Right lobe of liver (tissue), 6 donors: ENCODE measurements around the gene ADAM12. TPM values are rescaled to one million over a fixed set of nuclear protein-coding genes. Genes with fewer than 3 reads are reported as not detected.
A peak's percentile ranks its signal among the peaks of the same experiment; 100 is the strongest.

Experiments used
- ATAC-seq, 4 donors: fragments of 200-7000 bp; cut with Tn5 transposase; one replicate each; pipeline ENCODE4 v1.9.1; 2020; ENCODE audit warnings: mild to moderate bottlenecking in 4 of 4, moderate library complexity in 4 of 4
- DNase-seq, 3 donors: peaks; one replicate each; pipeline ENCODE4 v3.0.0-alpha.2; 2020
- H3K27ac ChIP-seq, 3 donors: fragments of 200-600 bp; one replicate each; pipeline ENCODE4 v1.8.0; 2022
- H3K27me3 ChIP-seq, 2 donors: fragments of 200-600 bp; one replicate each; pipeline ENCODE4 v1.8.0; 2022
- H3K36me3 ChIP-seq, 4 donors: fragments of 200-600 bp; sonication (generic) in 1 of 4; one replicate each; pipeline versions ENCODE4 v1.5.1 to v1.8.0; 2017 to 2022; ENCODE audit warnings: control low read depth in 1 of 4
- H3K4me1 ChIP-seq, 4 donors: fragments of 200-600 bp; sonication (generic) in 1 of 4; one replicate each; pipeline versions ENCODE4 v1.5.1 to v1.8.0; 2017 to 2022; ENCODE audit warnings: control low read depth in 1 of 4
- H3K4me3 ChIP-seq, 3 donors: fragments of 200-600 bp; one replicate each; pipeline ENCODE4 v1.8.0; 2022
- H3K9me3 ChIP-seq, 4 donors: fragments of 200-600 bp; sonication (generic) in 1 of 4; one replicate each; pipeline versions ENCODE4 v1.5.1 to v1.8.0; 2017 to 2022; ENCODE audit warnings: control low read depth in 1 of 4
- POLR2A ChIP-seq: fragments of 450-650 bp; IDR thresholded peaks from one replicate; pipeline ENCODE4 v1.6.1; 2017; ENCODE audit warnings: antibody characterized with exemption, mild to moderate bottlenecking
- WGBS: methylation state at CpG from one replicate; pipeline ENCODE4 v1.1.6; 2018; ENCODE audit warnings: low coverage, low lambda C conversion rate; ENCODE audit not compliant: insufficient coverage; ENCODE audit errors: missing lambda C conversion rate; 5-methylcytosine and 5-hydroxymethylcytosine counted together
- intact Hi-C, 2 donors: fragments of 100-400 bp; cut with DNase I; formaldehyde crosslinking; loops; one replicate each; pipeline versions ENCODE4 v1.11.2 to v1.14.1; 2022
- total RNA-seq, 6 experiments: library from RNA; depleted of rRNA in 2 of 6; stranded (reverse); fragments of >200 nt in 2 of 6; fragmentation: NEBNext Ultra II Directional in 3 of 6; extraction: Animal tissue kit (Norgen Biotek cat#: 25700) in 3 of 6; gene quantifications; one replicate each; pipeline versions ENCODE4 v1.1.0 to v1.2.4, GENCODE V29; 2016 to 2023
- TF ChIP-seq, protein P1 (sequence below), 4 donors: fragments of 200-600 bp in 3 of 4; fragments of 450-650 bp in 1 of 4; IDR thresholded peaks; one replicate each; pipeline versions ENCODE4 v1.5.1 to v1.8.0; 2016 to 2022; ENCODE audit warnings: antibody characterized with exemption in 4 of 4, mild to moderate bottlenecking in 2 of 4
- donor health status: DM: no; HTN: yes; CAD: no.
- donor health status: DM: no; HTN: no; CAD: no.
- donor health status: DM: no; HTN: no; CAD: no.
- donor health status: DM: no; HTN: yes; CAD: no.
- donor health status: DM: no; HTN: yes; CAD: no.

The ADAM12 gene
- total RNA-seq, 6 experiments from 2014 or later, result 0.06 to 1.3 (median 0.48) TPM; not detected in 2

DNA sequence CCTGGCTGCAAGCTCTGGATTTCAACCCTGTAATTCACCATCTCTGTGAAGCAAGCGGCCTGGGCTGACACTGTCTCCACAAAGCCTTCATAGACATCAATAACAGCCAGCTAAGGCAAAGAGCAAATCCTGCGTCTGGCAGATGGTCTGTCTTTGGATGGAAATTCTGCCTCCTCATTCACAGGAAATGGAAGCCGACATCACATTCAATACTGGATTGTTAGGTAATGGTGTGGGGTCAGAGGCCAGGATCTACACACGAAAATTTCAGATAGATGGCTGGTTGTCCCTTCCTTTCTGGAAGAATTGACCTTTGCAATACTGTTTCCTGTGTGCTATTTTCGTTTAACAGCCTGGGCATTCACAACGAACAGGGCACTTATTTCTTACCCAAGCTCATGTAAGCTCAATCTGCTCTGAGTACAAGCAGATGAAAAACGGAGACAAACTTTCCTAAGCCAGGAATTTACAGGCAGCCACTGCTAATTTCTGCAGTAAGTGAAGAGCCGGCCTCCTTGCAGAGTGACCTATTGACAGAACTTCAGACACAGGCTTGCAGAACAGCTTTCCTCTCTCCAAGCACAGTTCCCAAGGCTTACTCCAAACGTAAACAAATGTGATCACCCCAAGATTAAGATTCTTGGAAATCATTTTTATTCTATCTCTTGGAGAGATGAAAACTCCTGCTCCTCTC, 3.1 kb upstream of the ADAM12 start:
- Histone ChIP-seq H3K27me3 (peaks cover 0 to 11% of the 10 kb centered on the region in 2 donors), H3K36me3 (no peaks in the 10 kb centered on the region), H3K9me3 (no peaks in the 10 kb centered on the region), H3K4me3 (no peak overlapping the region), H3K27ac (no peak overlapping the region), H3K4me1 (peaks cover 0 to 10% (median 0%) of the 10 kb centered on the region in 4 donors)
- ATAC-seq (peak; percentile 10 to 52 (median 25)), DNase-seq (no peak)
- 17% methylated on average over 9 of the region's 9 CpGs for WGBS
- intact Hi-C loops, result no loop called here
- TF ChIP-seq, protein P1, sequence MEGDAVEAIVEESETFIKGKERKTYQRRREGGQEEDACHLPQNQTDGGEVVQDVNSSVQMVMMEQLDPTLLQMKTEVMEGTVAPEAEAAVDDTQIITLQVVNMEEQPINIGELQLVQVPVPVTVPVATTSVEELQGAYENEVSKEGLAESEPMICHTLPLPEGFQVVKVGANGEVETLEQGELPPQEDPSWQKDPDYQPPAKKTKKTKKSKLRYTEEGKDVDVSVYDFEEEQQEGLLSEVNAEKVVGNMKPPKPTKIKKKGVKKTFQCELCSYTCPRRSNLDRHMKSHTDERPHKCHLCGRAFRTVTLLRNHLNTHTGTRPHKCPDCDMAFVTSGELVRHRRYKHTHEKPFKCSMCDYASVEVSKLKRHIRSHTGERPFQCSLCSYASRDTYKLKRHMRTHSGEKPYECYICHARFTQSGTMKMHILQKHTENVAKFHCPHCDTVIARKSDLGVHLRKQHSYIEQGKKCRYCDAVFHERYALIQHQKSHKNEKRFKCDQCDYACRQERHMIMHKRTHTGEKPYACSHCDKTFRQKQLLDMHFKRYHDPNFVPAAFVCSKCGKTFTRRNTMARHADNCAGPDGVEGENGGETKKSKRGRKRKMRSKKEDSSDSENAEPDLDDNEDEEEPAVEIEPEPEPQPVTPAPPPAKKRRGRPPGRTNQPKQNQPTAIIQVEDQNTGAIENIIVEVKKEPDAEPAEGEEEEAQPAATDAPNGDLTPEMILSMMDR (IDR thresholded peaks at IDR 0.05), result no peak
- TF ChIP-seq POLR2A, result no peak

- TF ChIP-seq POLR2A, result no peak
- TF ChIP-seq, protein P1 (IDR thresholded peaks at IDR 0.05), result no peak
Measured at GRCh38 chr10:126390324-126390723, 2.0 kb upstream of the ADAM12 start.

GRCh38 chr10:126387041-126387921, 996 bp downstream of the ADAM12 start:
- H3K27me3 ChIP-seq, result peaks cover 0 to 11% of the 10 kb centered on the region in 2 donors
- intact Hi-C loops, result no loop called here
- H3K9me3 ChIP-seq, result no peaks in the 10 kb centered on the region
- H3K4me3 ChIP-seq, result peak overlapping the region in 2 of 3 donors; percentile 7 to 39
- no peak overlapping the region for H3K27ac ChIP-seq
- WGBS, result 1% methylated on average over 30 of the region's 50 CpGs
- DNase-seq (peak in 2 of 3 donors; percentile 52 to 58), ATAC-seq (peak; percentile 37 to 70 (median 58))
- peaks cover 0 to 10% (median 0%) of the 10 kb centered on the region in 4 donors for H3K4me1 ChIP-seq
- TF ChIP-seq POLR2A, result no peak
- TF ChIP-seq, protein P1 (IDR thresholded peaks at IDR 0.05), result peak; percentile 28 to 57 (median 50)
- no peaks in the 10 kb centered on the region for H3K36me3 ChIP-seq

More at GRCh38 chr10:126390324-126390723, 2.0 kb upstream of the ADAM12 start:
- H3K36me3 ChIP-seq, result no peaks in the 10 kb centered on the region
- no peaks in the 10 kb centered on the region for H3K9me3 ChIP-seq
- WGBS, result 68% methylated on average over 4 of the region's 4 CpGs
- peaks cover 0 to 11% of the 10 kb centered on the region in 2 donors for H3K27me3 ChIP-seq
- intact Hi-C loops, result no loop called here
- ATAC-seq, result no peak
- no peak overlapping the region for H3K4me3 ChIP-seq
- no peak for DNase-seq
- H3K27ac ChIP-seq, result no peak overlapping the region
- H3K4me1 ChIP-seq, result peaks cover 0 to 10% (median 0%) of the 10 kb centered on the region in 4 donors

DNA sequence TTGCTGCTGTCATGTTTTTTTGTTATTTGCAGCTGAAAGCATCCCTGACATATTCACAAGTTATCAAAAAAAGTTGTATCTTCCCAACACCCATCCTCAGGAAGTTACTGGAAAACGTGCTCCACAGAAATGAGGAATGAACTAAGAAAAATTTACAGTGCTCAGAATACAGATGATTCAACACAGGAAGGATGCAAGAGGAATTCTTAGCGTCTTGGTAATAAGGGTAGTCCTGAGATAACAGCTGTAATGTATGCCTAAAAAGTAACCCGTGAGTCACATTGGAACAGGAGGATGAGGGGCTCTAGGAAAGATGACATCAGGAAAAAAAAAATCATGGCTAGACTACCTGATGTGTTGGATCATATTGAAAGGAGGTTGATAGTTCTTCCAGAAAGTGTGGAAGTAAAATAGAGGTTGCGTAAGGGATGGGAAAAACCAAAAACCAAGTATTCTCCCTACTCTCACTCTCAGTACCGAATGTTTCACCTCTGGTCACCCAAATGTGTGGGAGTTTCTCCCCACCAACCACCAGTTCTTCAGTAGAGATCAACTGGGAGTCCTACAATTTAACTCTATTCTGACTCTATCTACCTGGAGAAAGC, 3.9 kb downstream of the ADAM12 start:
- 53% methylated on average over 5 of the region's 5 CpGs for WGBS
- no peak for TF ChIP-seq POLR2A
- TF ChIP-seq, protein P1 (IDR thresholded peaks at IDR 0.05), result no peak
- no peak for DNase-seq
- H3K9me3 ChIP-seq, result no peaks in the 10 kb centered on the region
- no peaks in the 10 kb centered on the region for H3K36me3 ChIP-seq
- no peak overlapping the region for H3K4me3 ChIP-seq
- intact Hi-C loops, result no loop called here
- H3K4me1 ChIP-seq, result peaks cover 0 to 10% (median 0%) of the 10 kb centered on the region in 4 donors
- ATAC-seq, result no peak
- H3K27me3 ChIP-seq, result peaks cover 0 to 11% of the 10 kb centered on the region in 2 donors
- no peak overlapping the region for H3K27ac ChIP-seq
